K562 (cell line): ENCODE data around the gene PARD3. TPM values are rescaled to one million over a fixed set of nuclear protein-coding genes. Genes with fewer than 3 reads are reported as not detected.

Experiments used
- ATAC-seq: fragments of 200-7000 bp; cut with Tn5 transposase; 3 replicates; pipeline ENCODE4 v1.9.1; 2020; ENCODE audit warnings: moderate library complexity
- BruUV-seq: library from RNA; stranded (reverse); fragments of 400-500 nt; replicated peaks from 2 replicates; lab custom pipeline; 2021; lab: Mats Ljungman, UMichigan
- CTCF ChIA-PET: fragments of 300-600 bp; formaldehyde crosslinking; extraction: SDS; loops from one replicate; lab custom pipeline; 2021; ENCODE audit warnings: low intra/inter-chr PET ratio; lab: Yijun Ruan, JAX
- POLR2A ChIA-PET: fragments of 300-600, 350-650 bp; sonication (Branson Sonifier 250); formaldehyde crosslinking; extraction: SDS; loops from one replicate; lab custom pipeline; 2021; ENCODE audit warnings: antibody characterized with exemption, inconsistent platforms; lab: Yijun Ruan, JAX
- DNase-seq, 4 experiments: peaks; one replicate each; pipeline versions ENCODE4 v3.0.0 to v3.0.0-alpha.2; 2011 to 2018; ENCODE audit warnings: low spot score in 3 of 4, mixed read lengths in 3 of 4; ENCODE audit errors: extremely low read depth in 1 of 4
- FAIRE-seq: peaks from 2 replicates; lab custom pipeline; 2011; peaks lifted over from hg19 to GRCh38; lab: Jason Lieb, UNC
- H2AFZ ChIP-seq: 2 replicates; pipeline ENCODE4 v1.6.0; 2011; ENCODE audit warnings: low read depth, low read length, control low read depth, inconsistent platforms
- H3K27ac ChIP-seq: fragments of 200-600 bp; 3 replicates; pipeline ENCODE4 v1.8.0; 2011; ENCODE audit warnings: low read depth, mild to moderate bottlenecking, control low read depth, inconsistent platforms, low read length, moderate library complexity, mixed read lengths; ENCODE audit errors: extremely low read depth
- H3K27me3 ChIP-seq, 2 experiments: fragments of 300-600 bp in 1 of 2; 2 replicates in 1 of 2; 3 replicates in 1 of 2; pipeline versions ENCODE4 v1.6.0 to v1.8.0; 2011; ENCODE audit warnings: inconsistent platforms in 2 of 2, low read length in 2 of 2, mild to moderate bottlenecking in 1 of 2, mixed read lengths in 1 of 2, moderate library complexity in 1 of 2; ENCODE audit not compliant: control insufficient read depth in 2 of 2, insufficient read depth in 2 of 2
- H3K36me3 ChIP-seq: fragments of 300-600 bp; 3 replicates; pipeline ENCODE4 v1.8.0; 2011; ENCODE audit warnings: mild to moderate bottlenecking, low read length, inconsistent platforms; ENCODE audit not compliant: control insufficient read depth, insufficient read depth
- H3K4me1 ChIP-seq, 2 experiments: fragments of 200-600 bp in 1 of 2; replicated peaks in 1 of 2; 2 replicates in 1 of 2; 3 replicates in 1 of 2; pipeline versions ENCODE4 v1.5.1 to v1.8.0; 2011; ENCODE audit warnings: inconsistent platforms in 2 of 2, low read length in 2 of 2, mild to moderate bottlenecking in 1 of 2, mixed read lengths in 1 of 2, moderate library complexity in 1 of 2; ENCODE audit not compliant: control insufficient read depth in 2 of 2, insufficient read depth in 2 of 2
- H3K4me2 ChIP-seq: 2 replicates; pipeline ENCODE4 v1.6.1; 2011; ENCODE audit warnings: low read length, control low read depth, inconsistent platforms, mixed read lengths; ENCODE audit not compliant: insufficient read depth
- H3K4me3 ChIP-seq: fragments of 200-600 bp; sonication (generic), shearing (Covaris generic); 2 replicates; pipeline ENCODE4 v1.5.1; 2016; ENCODE audit warnings: control low read depth, inconsistent platforms
- H3K79me2 ChIP-seq: fragments of 200-600 bp; 3 replicates; pipeline ENCODE4 v1.8.0; 2011; ENCODE audit warnings: low read length, inconsistent platforms; ENCODE audit not compliant: control insufficient read depth, insufficient read depth
- H3K9ac ChIP-seq, 2 experiments: 2 replicates each; pipeline versions ENCODE4 v1.6.0 to v1.6.1; 2011; ENCODE audit warnings: low read depth in 2 of 2, low read length in 2 of 2, control low read depth in 1 of 2, inconsistent platforms in 1 of 2, mild to moderate bottlenecking in 1 of 2, mixed read lengths in 1 of 2; ENCODE audit not compliant: insufficient read depth in 1 of 2
- H3K9me1 ChIP-seq: one replicate; pipeline ENCODE4 v1.6.0; 2011; ENCODE audit warnings: inconsistent platforms, mild to moderate bottlenecking, low read length, moderate library complexity; ENCODE audit not compliant: control insufficient read depth, insufficient read depth
- H3K9me3 ChIP-seq: replicated peaks from 2 replicates; pipeline ENCODE4 v1.5.1; 2011; ENCODE audit warnings: low read depth, low read length, inconsistent platforms; ENCODE audit not compliant: control insufficient read depth, insufficient read depth
- H4K20me1 ChIP-seq: replicated peaks from 2 replicates; pipeline ENCODE4 v1.6.1; 2011; ENCODE audit warnings: low read length, inconsistent platforms, mixed read lengths; ENCODE audit not compliant: control insufficient read depth, insufficient read depth
- LEF1 ChIP-seq: fragments of 450-650 bp; IDR thresholded peaks from 2 replicates; pipeline ENCODE4 v1.6.1; 2016; ENCODE audit warnings: mild to moderate bottlenecking
- USF1 ChIP-seq: sonication (generic); formaldehyde crosslinking; IDR thresholded peaks from 2 replicates; pipeline ENCODE4 v1.9.0; 2022; ENCODE audit warnings: mild to moderate bottlenecking, missing genetic modification reagents
- ZNF146 ChIP-seq: IDR thresholded peaks from one replicate; pipeline ENCODE4 v1.6.1; 2018; ENCODE audit warnings: missing compliant biosample characterization; ENCODE audit not compliant: unreplicated experiment
- WGBS: fragments of 100-300 bp; shearing (Covaris generic); methylation state at CpG from one replicate; pipeline ENCODE4 v1.1.6; 2016; ENCODE audit warnings: low coverage, mixed read lengths; ENCODE audit not compliant: insufficient coverage; ENCODE audit errors: missing lambda C conversion rate; 5-methylcytosine and 5-hydroxymethylcytosine counted together
- in situ Hi-C: fragments of 300-500 bp; cut with MboI; formaldehyde crosslinking; loops from 4 replicates; pipeline ENCODE4 v1.15.0; 2018; ENCODE audit warnings: inconsistent platforms, mixed read lengths
- intact Hi-C: fragments of 100-400 bp; cut with micrococcal nuclease; formaldehyde crosslinking; loops from 2 replicates; pipeline ENCODE4 v1.14.2; 2022
- polyA plus RNA-seq, 8 experiments: library from polyadenylated mRNA; depleted of rRNA in 4 of 8; stranded (reverse) in 5 of 8; unstranded in 3 of 8; fragments of >200 nt; fragmentation: Nextera tagmentation in 2 of 8; fragmentation: Illumina TruSeq in 1 of 8; extraction: Ambion mirVana in 2 of 8; extraction: Trizol in 1 of 8; gene quantifications; 2 replicates each; pipeline versions ENCODE4 v1.2.1 to v1.2.3, GENCODE V29; 2011 to 2014; ENCODE audit warnings: inconsistent platforms in 1 of 8, missing spikeins in 1 of 8
- total RNA-seq, 7 experiments: library from RNA; depleted of rRNA in 6 of 7; stranded (reverse); fragments of >200 nt in 6 of 7; fragmentation: Illumina TruSeq in 2 of 7; extraction: Trizol in 2 of 7; gene quantifications; 2 replicates each; pipeline versions ENCODE4 v1.2.1 to v1.2.3, GENCODE V29; 2011 to 2021; ENCODE audit warnings: low replicate concordance in 1 of 7

The PARD3 gene
- total and polyA plus RNA-seq, 9 of the 15 experiments (the other 6 are each of a cell fraction or from before 2014, with no cell fraction given) = 2.7 to 11.7 (median 7.7) TPM

GRCh38 chr10:34864149-34865067 lies 49.3 kb upstream of the PARD3 start (continued):
- TF ChIP-seq USF1 (CRISPR knock-in tag) = no peak

GRCh38 chr10:34862892-34863291 lies 47.8 kb upstream of the PARD3 start:
- no peak overlapping the region for H3K9ac ChIP-seq
- H3K4me1 ChIP-seq = no peaks in the 10 kb centered on the region
- peaks cover 4 to 10% of the 10 kb centered on the region in 2 experiments; a peak in 3 of 5 replicates for H3K27me3 ChIP-seq
- H3K9me3 ChIP-seq = no peaks in the 10 kb centered on the region
- H4K20me1 ChIP-seq = no peaks in the 10 kb centered on the region
- POLR2A ChIA-PET = interaction anchor here (0.7 kb wide), 1 partner anchor 186 kb away, joined by 3 read pairs; no protein-coding TSS in a partner anchor
- H3K36me3 ChIP-seq = no peaks in the 10 kb centered on the region
- H3K4me3 ChIP-seq = no peak overlapping the region
- ATAC-seq (no peak), FAIRE-seq (no peak), DNase-seq (no peak)
- no peak for TF ChIP-seq LEF1
- no peak for TF ChIP-seq ZNF146 (CRISPR knock-in tag)
- no peak overlapping the region for H3K4me2 ChIP-seq
- no peaks in the 10 kb centered on the region for H3K79me2 ChIP-seq
- no peak overlapping the region for H3K27ac ChIP-seq
- in situ Hi-C loops (no loop called here), intact Hi-C loops (no loop called here)
- CTCF ChIA-PET = no interaction called here
- no peaks in the 10 kb centered on the region for H3K9me1 ChIP-seq
- BruUV-seq = no TSS peak
- no peak overlapping the region for H2AFZ ChIP-seq
- WGBS = 10% methylated on average over 3 of the region's 3 CpGs
